Calu3 (cell line): ENCODE results near the gene SSNA1. TPM values are rescaled to one million over a fixed set of nuclear protein-coding genes. Genes with fewer than 3 reads are reported as not detected.

ENCODE experiments used
- BruUV-seq: library from RNA; stranded (reverse); fragments of 400-500 nt; replicated peaks from 2 replicates; lab custom pipeline; 2021; lab: Mats Ljungman, UMichigan
- CTCF ChIA-PET: fragments of 300-600 bp; sonication (Branson Sonifier 250); formaldehyde crosslinking; loops from one replicate; lab custom pipeline; 2022; ENCODE audit warnings: antibody characterized with exemption; lab: Charles Lee
- DNase-seq: peaks from one replicate; pipeline ENCODE4 v3.0.0; 2022
- H3K27ac Mint-ChIP-seq: one replicate; pipeline ENCODE4 v1.8.0; 2022; ENCODE audit warnings: mixed read lengths; ENCODE audit not compliant: unreplicated experiment
- H3K27me3 Mint-ChIP-seq: one replicate; pipeline ENCODE4 v1.8.0; 2022; ENCODE audit warnings: mixed read lengths; ENCODE audit not compliant: unreplicated experiment
- H3K36me3 Mint-ChIP-seq: one replicate; pipeline ENCODE4 v1.8.0; 2022; ENCODE audit warnings: mild to moderate bottlenecking, moderate library complexity, mixed read lengths; ENCODE audit not compliant: insufficient read depth, unreplicated experiment
- H3K4me1 Mint-ChIP-seq: one replicate; pipeline ENCODE4 v1.8.0; 2022; ENCODE audit warnings: mild to moderate bottlenecking, low read depth, mixed read lengths; ENCODE audit not compliant: unreplicated experiment
- H3K4me3 Mint-ChIP-seq: one replicate; pipeline ENCODE4 v1.8.0; 2022; ENCODE audit warnings: mild to moderate bottlenecking, low read depth, moderate library complexity, mixed read lengths; ENCODE audit not compliant: unreplicated experiment
- H3K9me3 Mint-ChIP-seq: one replicate; pipeline ENCODE4 v1.8.0; 2022; ENCODE audit warnings: low read depth, mixed read lengths; ENCODE audit not compliant: unreplicated experiment
- CTCF ChIP-seq: fragments of 200-600 bp; IDR thresholded peaks from one replicate; pipeline ENCODE4 v1.8.0; 2022; ENCODE audit warnings: antibody characterized with exemption; ENCODE audit not compliant: unreplicated experiment
- intact Hi-C: fragments of 100-400 bp; cut with micrococcal nuclease; formaldehyde crosslinking; loops from one replicate; pipeline ENCODE4 v1.10.0; 2022; ENCODE audit not compliant: unreplicated experiment
- total RNA-seq: library from RNA; stranded (reverse); gene quantifications from 2 replicates; pipeline ENCODE4 v1.2.3, GENCODE V29; 2022

SSNA1 gene
- total RNA-seq, 1 experiment from 2014 or later = 41.9 TPM

DNA sequence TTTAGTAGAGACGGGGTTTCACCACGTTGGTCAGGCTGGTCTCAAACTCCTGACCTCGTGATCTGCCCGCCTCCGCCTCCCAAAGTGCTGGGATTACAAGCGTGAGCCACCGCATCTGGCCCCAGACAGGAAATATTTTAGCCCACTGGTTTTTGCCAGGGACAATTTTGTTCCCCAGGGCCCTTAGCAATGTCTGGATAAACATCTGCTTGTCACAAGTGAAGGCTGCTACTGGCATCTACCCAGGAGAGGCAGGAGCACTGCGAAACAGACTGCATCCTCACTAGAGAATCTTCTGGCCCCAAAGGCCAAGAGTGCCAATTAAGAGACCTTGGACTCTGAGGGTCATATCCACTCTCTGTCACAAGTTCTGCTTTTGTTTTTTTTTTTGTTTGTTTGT, 14.5 kb downstream of the SSNA1 start:
- BruUV-seq = no TSS peak
- DNase-seq = no peak

GRCh38 chr9:137204731-137205125, 16.3 kb downstream of the SSNA1 start:
- Mint-ChIP-seq H3K27ac (peak overlapping the region; percentile 84), H3K9me3 (no peaks in the 10 kb centered on the region), H3K4me3 (peak overlapping the region; percentile 92), H3K4me1 (peaks cover 17% of the 10 kb centered on the region), H3K27me3 (no peaks in the 10 kb centered on the region), H3K36me3 (peaks cover 53% of the 10 kb centered on the region)
- no peak for TF ChIP-seq CTCF
- CTCF ChIA-PET = interaction anchor here (1.1 to 1.5 kb wide), 3 partner anchors 16 to 32 kb away, joined by 3 to 4 read pairs (median 3); partner anchors contain the start of gene RNF224
- intact Hi-C loops = no loop called here
- DNase-seq = no peak
- no TSS peak for BruUV-seq

More for the DNA sequence above, 14.5 kb downstream of the SSNA1 start:
- Mint-ChIP-seq H3K4me1 (peaks cover 24% of the 10 kb centered on the region), H3K4me3 (no peak overlapping the region), H3K36me3 (peaks cover 70% of the 10 kb centered on the region), H3K27me3 (no peaks in the 10 kb centered on the region), H3K9me3 (no peaks in the 10 kb centered on the region), H3K27ac (no peak overlapping the region)
- intact Hi-C loops = no loop called here
- CTCF ChIA-PET = no interaction called here
- no peak for TF ChIP-seq CTCF

DNA sequence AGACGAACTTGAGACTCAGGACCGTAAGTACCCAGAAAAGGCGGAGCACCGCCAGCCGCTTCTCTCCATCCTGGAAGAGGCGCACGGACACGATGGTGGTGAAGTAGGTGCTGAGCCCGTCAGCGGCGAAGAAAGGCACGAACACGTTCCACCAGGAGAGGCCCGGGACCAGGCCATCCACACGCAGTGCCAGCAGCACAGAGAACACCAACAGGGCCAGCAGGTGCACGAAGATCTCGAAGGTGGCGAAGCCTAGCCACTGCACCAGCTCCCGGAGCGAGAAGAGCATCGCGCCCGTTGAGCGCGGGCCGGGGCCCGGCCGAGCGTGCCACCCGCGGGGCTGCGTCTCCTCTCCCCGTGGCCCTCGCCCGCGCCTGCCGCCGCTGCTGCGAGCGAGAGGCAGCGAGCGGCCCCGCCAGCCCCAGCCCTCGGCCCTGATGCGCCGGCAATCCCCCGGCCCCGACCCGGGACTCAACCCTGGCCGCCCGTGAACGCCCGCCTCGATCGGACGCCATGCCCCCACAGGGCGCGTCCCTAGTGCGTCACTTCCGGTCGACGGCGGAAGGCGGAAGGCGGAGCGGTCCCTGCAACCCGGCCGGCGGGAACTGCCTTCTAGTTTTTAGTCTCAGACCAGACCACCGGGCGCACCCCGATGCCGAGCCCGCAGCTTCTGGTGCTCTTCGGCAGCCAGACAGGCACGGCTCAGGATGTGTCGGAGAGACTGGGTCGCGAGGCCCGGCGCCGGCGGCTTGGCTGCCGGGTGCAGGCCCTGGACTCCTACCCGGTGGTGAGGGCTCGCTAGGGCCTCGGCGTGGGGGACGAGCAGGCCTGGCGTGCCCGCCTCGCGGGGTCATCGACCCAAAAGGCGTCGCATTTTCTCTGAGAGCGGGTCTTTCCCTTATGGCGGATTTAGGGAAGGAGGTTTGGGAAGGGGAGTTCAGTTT, 16.9 kb downstream of the SSNA1 start, which contains the start of the genes NDOR1 and TMEM203:
NDOR1 (plus strand) TSS at position 575 of the 944 bp plus-strand sequence; CDS start at position 653, 78 bp downstream.
TMEM203 (minus strand) TSS at position 523 of the 944 bp plus-strand sequence; CDS start at position 289, 234 bp downstream.
- TF ChIP-seq CTCF = no peak
- Mint-ChIP-seq H3K4me1 (peaks cover 17% of the 10 kb centered on the region), H3K4me3 (peak within 1 kb of the TSS; percentile 92), H3K27ac (peak within 1 kb of the TSS; percentile 84), H3K36me3 (peaks cover 49% of the 10 kb centered on the region), H3K9me3 (no peaks in the 10 kb centered on the region), H3K27me3 (no peaks in the 10 kb centered on the region)
- intact Hi-C loops = no loop called here
- BruUV-seq = TSS peak; percentile 88
- DNase-seq = peak; percentile 87
- CTCF ChIA-PET = interaction anchor here (1.1 to 1.5 kb wide), 3 partner anchors 16 to 32 kb away, joined by 3 to 4 read pairs (median 3); partner anchors contain the start of gene RNF224

DNA sequence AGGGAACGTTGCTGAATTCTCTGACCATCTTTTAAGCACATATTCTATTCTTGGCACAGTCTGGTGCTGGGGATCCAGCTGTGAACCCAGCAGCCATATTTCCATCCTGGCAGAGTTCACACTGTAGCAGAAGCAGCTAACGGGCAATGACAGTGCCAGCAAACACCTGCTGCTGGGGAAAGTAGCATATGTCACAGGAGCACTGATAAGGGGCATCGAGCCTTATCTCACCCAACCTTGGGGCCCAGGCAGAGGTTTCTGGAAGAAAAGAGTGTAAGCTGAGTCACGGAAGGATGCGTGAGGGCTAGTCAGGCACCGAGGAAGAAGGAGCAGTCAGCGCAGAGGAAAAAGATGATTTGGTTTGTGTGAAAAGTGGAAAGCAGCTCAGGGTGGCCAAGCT, 18.1 kb downstream of the SSNA1 start:
- H3K27ac Mint-ChIP-seq = peak overlapping the region; percentile 84
- TF ChIP-seq CTCF = no peak
- intact Hi-C loops = no loop called here
- no peaks in the 10 kb centered on the region for H3K27me3 Mint-ChIP-seq
- H3K4me3 Mint-ChIP-seq = peak overlapping the region; percentile 92
- no peaks in the 10 kb centered on the region for H3K9me3 Mint-ChIP-seq
- DNase-seq = no peak
- peaks cover 17% of the 10 kb centered on the region for H3K4me1 Mint-ChIP-seq
- CTCF ChIA-PET = no interaction called here
- H3K36me3 Mint-ChIP-seq = peaks cover 45% of the 10 kb centered on the region
- BruUV-seq = no TSS peak
